ENCODE data around the gene CRYGA.

GRCh38 chr2:208192611-208193236, 29.3 kb upstream of the CRYGA start:
- TF ChIP-seq CTCF (IDR thresholded peaks at IDR 0.05) (no peak), POLR2A (IDR thresholded peaks at IDR 0.05) (no peak)

Measured in testis (tissue), 2 donors.